Activated CD8-positive, alpha-beta T cell treated with anti-CD3 and anti-CD28 coated beads, Interleukin-2, amount 10 ng/mL, durations not matched to agents 7 days and 5 days (primary cell): ENCODE data around the gene CNTN4. TPM values are rescaled to one million over a fixed set of nuclear protein-coding genes. Genes with fewer than 3 reads are reported as not detected.

Source experiments
- ATAC-seq: fragments of 150-1000 bp; cut with Tn5 transposase; one replicate; pipeline ENCODE4 v1.10.0; 2021; ENCODE audit warnings: moderate library complexity
- CTCF ChIA-PET: fragments of 350-600 bp; sonication (Branson Sonifier 250); formaldehyde crosslinking; loops from one replicate; lab custom pipeline; 2021; ENCODE audit warnings: antibody characterized with exemption; lab: Charles Lee
- POLR2A ChIA-PET: fragments of 350-600 bp; sonication (Branson Sonifier 250); formaldehyde crosslinking; loops from one replicate; lab custom pipeline; 2021; ENCODE audit warnings: antibody characterized with exemption; lab: Charles Lee
- DNase-seq: peaks from one replicate; pipeline ENCODE4 v3.0.0-alpha.2; 2020
- H3K27ac Mint-ChIP-seq: one replicate; pipeline ENCODE4 v1.8.0; 2021; ENCODE audit warnings: mild to moderate bottlenecking, mixed read lengths
- H3K27me3 Mint-ChIP-seq: one replicate; pipeline ENCODE4 v1.8.0; 2021; ENCODE audit warnings: low read depth, mixed read lengths
- H3K36me3 Mint-ChIP-seq: one replicate; pipeline ENCODE4 v1.8.0; 2021; ENCODE audit warnings: low read depth, mixed read lengths
- H3K4me1 Mint-ChIP-seq: one replicate; pipeline ENCODE4 v1.8.0; 2021; ENCODE audit warnings: low read depth, mixed read lengths
- H3K4me3 Mint-ChIP-seq: one replicate; pipeline ENCODE4 v1.8.0; 2021; ENCODE audit warnings: mild to moderate bottlenecking, mixed read lengths
- H3K9me3 Mint-ChIP-seq: one replicate; pipeline ENCODE4 v1.8.0; 2022; ENCODE audit warnings: mixed read lengths; ENCODE audit not compliant: insufficient read depth
- total RNA-seq, 2 experiments: library from RNA; stranded (reverse); gene quantifications; one replicate each; pipeline ENCODE4 v1.2.3, GENCODE V29; 2021

The CNTN4 gene
- total RNA-seq, 2 experiments from 2014 or later: not detected

GRCh38 chr3:2650746-2651145, 552.1 kb downstream of the CNTN4 start:
- DNase-seq (no peak), ATAC-seq (no peak)
- no peaks in the 10 kb centered on the region for H3K9me3 Mint-ChIP-seq
- ChIA-PET POLR2A (no interaction called here), CTCF (no interaction called here)
- H3K27me3 Mint-ChIP-seq: no peaks in the 10 kb centered on the region
- no peak overlapping the region for H3K4me3 Mint-ChIP-seq
- H3K36me3 Mint-ChIP-seq: no peaks in the 10 kb centered on the region
- no peaks in the 10 kb centered on the region for H3K4me1 Mint-ChIP-seq
- no peak overlapping the region for H3K27ac Mint-ChIP-seq

GRCh38 chr3:2652386-2652785, 553.7 kb downstream of the CNTN4 start:
- no peaks in the 10 kb centered on the region for H3K9me3 Mint-ChIP-seq
- no peak overlapping the region for H3K4me3 Mint-ChIP-seq
- no peaks in the 10 kb centered on the region for H3K4me1 Mint-ChIP-seq
- no peak for DNase-seq
- no peak overlapping the region for H3K27ac Mint-ChIP-seq
- no peak for ATAC-seq
- no peaks in the 10 kb centered on the region for H3K36me3 Mint-ChIP-seq
- H3K27me3 Mint-ChIP-seq: no peaks in the 10 kb centered on the region
- ChIA-PET CTCF (no interaction called here), POLR2A (no interaction called here)

GRCh38 chr3:2653706-2654105, 555.0 kb downstream of the CNTN4 start:
- Mint-ChIP-seq H3K4me3 (no peak overlapping the region), H3K36me3 (no peaks in the 10 kb centered on the region), H3K27ac (no peak overlapping the region), H3K9me3 (no peaks in the 10 kb centered on the region), H3K4me1 (no peaks in the 10 kb centered on the region), H3K27me3 (no peaks in the 10 kb centered on the region)
- POLR2A ChIA-PET: no interaction called here
- no peak for DNase-seq
- CTCF ChIA-PET: no interaction called here
- ATAC-seq: no peak

GRCh38 chr3:2655229-2655701, 556.6 kb downstream of the CNTN4 start:
- ATAC-seq (no peak), DNase-seq (no peak)
- no peak overlapping the region for H3K4me3 Mint-ChIP-seq
- ChIA-PET POLR2A (no interaction called here), CTCF (no interaction called here)
- no peaks in the 10 kb centered on the region for H3K9me3 Mint-ChIP-seq
- no peaks in the 10 kb centered on the region for H3K36me3 Mint-ChIP-seq
- H3K27ac Mint-ChIP-seq: no peak overlapping the region
- no peaks in the 10 kb centered on the region for H3K4me1 Mint-ChIP-seq
- no peaks in the 10 kb centered on the region for H3K27me3 Mint-ChIP-seq

GRCh38 chr3:2656806-2657777, 558.4 kb downstream of the CNTN4 start:
- CTCF ChIA-PET: interaction anchor here (0.9 to 1.1 kb wide), 2 partner anchors 9 to 14 kb away, joined by 3 read pairs; no protein-coding TSS in a partner anchor

GRCh38 chr3:2657971-2658370, 559.3 kb downstream of the CNTN4 start:
- no peaks in the 10 kb centered on the region for H3K27me3 Mint-ChIP-seq
- H3K4me3 Mint-ChIP-seq: no peak overlapping the region
- H3K4me1 Mint-ChIP-seq: no peaks in the 10 kb centered on the region
- H3K36me3 Mint-ChIP-seq: no peaks in the 10 kb centered on the region
- no peak for ATAC-seq
- H3K27ac Mint-ChIP-seq: no peak overlapping the region
- POLR2A ChIA-PET: no interaction called here
- no peaks in the 10 kb centered on the region for H3K9me3 Mint-ChIP-seq
- no peak for DNase-seq
- CTCF ChIA-PET: no interaction called here

More at GRCh38 chr3:2656806-2657777, 558.4 kb downstream of the CNTN4 start:
- Mint-ChIP-seq H3K27ac (no peak overlapping the region), H3K27me3 (no peaks in the 10 kb centered on the region), H3K9me3 (no peaks in the 10 kb centered on the region), H3K36me3 (no peaks in the 10 kb centered on the region), H3K4me1 (no peaks in the 10 kb centered on the region), H3K4me3 (no peak overlapping the region)
- POLR2A ChIA-PET: no interaction called here
- DNase-seq (no peak), ATAC-seq (no peak)

GRCh38 chr3:2659896-2660295, 561.2 kb downstream of the CNTN4 start:
- Mint-ChIP-seq H3K36me3 (no peaks in the 10 kb centered on the region), H3K9me3 (no peaks in the 10 kb centered on the region), H3K27ac (no peak overlapping the region), H3K4me3 (no peak overlapping the region), H3K4me1 (no peaks in the 10 kb centered on the region), H3K27me3 (no peaks in the 10 kb centered on the region)
- ChIA-PET POLR2A (no interaction called here), CTCF (no interaction called here)
- DNase-seq (no peak), ATAC-seq (no peak)

GRCh38 chr3:2661078-2661477, 562.4 kb downstream of the CNTN4 start:
- ATAC-seq: no peak
- H3K4me3 Mint-ChIP-seq: no peak overlapping the region
- CTCF ChIA-PET: no interaction called here
- no peak for DNase-seq
- POLR2A ChIA-PET: no interaction called here
- no peaks in the 10 kb centered on the region for H3K27me3 Mint-ChIP-seq
- no peaks in the 10 kb centered on the region for H3K4me1 Mint-ChIP-seq
- no peak overlapping the region for H3K27ac Mint-ChIP-seq
- no peaks in the 10 kb centered on the region for H3K9me3 Mint-ChIP-seq
- H3K36me3 Mint-ChIP-seq: no peaks in the 10 kb centered on the region

- H3K9me3 Mint-ChIP-seq: no peaks in the 10 kb centered on the region
- POLR2A ChIA-PET: no interaction called here
- no peak for ATAC-seq
- H3K27me3 Mint-ChIP-seq: no peaks in the 10 kb centered on the region
- H3K36me3 Mint-ChIP-seq: no peaks in the 10 kb centered on the region
- no peak overlapping the region for H3K4me3 Mint-ChIP-seq
- H3K4me1 Mint-ChIP-seq: no peaks in the 10 kb centered on the region
- DNase-seq: no peak
- no peak overlapping the region for H3K27ac Mint-ChIP-seq
- CTCF ChIA-PET: no interaction called here
Observed at GRCh38 chr3:2677501-2677900, 578.8 kb downstream of the CNTN4 start.

GRCh38 chr3:2680236-2680635, 581.6 kb downstream of the CNTN4 start:
- Mint-ChIP-seq H3K36me3 (no peaks in the 10 kb centered on the region), H3K9me3 (no peaks in the 10 kb centered on the region), H3K27me3 (no peaks in the 10 kb centered on the region), H3K27ac (no peak overlapping the region), H3K4me1 (no peaks in the 10 kb centered on the region), H3K4me3 (no peak overlapping the region)
- CTCF ChIA-PET: no interaction called here
- POLR2A ChIA-PET: no interaction called here
- DNase-seq (no peak), ATAC-seq (no peak)

- CTCF ChIA-PET: interaction anchor here (1.0 kb wide), 1 partner anchor 18 kb away, joined by 3 read pairs; no protein-coding TSS in a partner anchor
Observed at GRCh38 chr3:2684046-2684445, 585.4 kb downstream of the CNTN4 start.

GRCh38 chr3:2686816-2687502, 588.3 kb downstream of the CNTN4 start:
- DNase-seq (no peak), ATAC-seq (no peak)
- POLR2A ChIA-PET: no interaction called here
- Mint-ChIP-seq H3K4me3 (no peak overlapping the region), H3K36me3 (no peaks in the 10 kb centered on the region), H3K27me3 (no peaks in the 10 kb centered on the region), H3K4me1 (no peaks in the 10 kb centered on the region), H3K9me3 (no peaks in the 10 kb centered on the region), H3K27ac (no peak overlapping the region)
- CTCF ChIA-PET: no interaction called here

More at GRCh38 chr3:2684046-2684445, 585.4 kb downstream of the CNTN4 start:
- DNase-seq: no peak
- POLR2A ChIA-PET: no interaction called here
- Mint-ChIP-seq H3K4me3 (no peak overlapping the region), H3K9me3 (no peaks in the 10 kb centered on the region), H3K36me3 (no peaks in the 10 kb centered on the region), H3K27me3 (no peaks in the 10 kb centered on the region), H3K27ac (no peak overlapping the region), H3K4me1 (no peaks in the 10 kb centered on the region)
- ATAC-seq: no peak
